SK-N-SH treated with all-trans-retinoic acid at 6 μM for 48 hours (cell line): Measurements from ENCODE around the gene FOXC1.

Experiments
- POU6F1 ChIP-seq: fragments of 250-450 bp; sonication (Bioruptor Pico); IDR thresholded peaks from 2 replicates; pipeline ENCODE4 v1.8.0; 2021; ENCODE audit warnings: low read depth, mild to moderate bottlenecking, moderate library complexity, borderline replicate concordance
- RARB ChIP-seq: fragments of 250-450 bp; sonication (Bioruptor Pico); IDR thresholded peaks from 2 replicates; pipeline ENCODE4 v1.8.0; 2021; ENCODE audit warnings: mild to moderate bottlenecking, moderate library complexity
- SNAI2 ChIP-seq: fragments of 250-450 bp; sonication (Bioruptor Pico); IDR thresholded peaks from 2 replicates; pipeline ENCODE4 v1.5.0; 2020; ENCODE audit warnings: mild to moderate bottlenecking, moderate library complexity
- TSHZ2 ChIP-seq: fragments of 250-450 bp; sonication (Bioruptor Pico); IDR thresholded peaks from 2 replicates; pipeline ENCODE4 v1.5.0; 2020; ENCODE audit warnings: mild to moderate bottlenecking, moderate library complexity
- ZC3H10 ChIP-seq: fragments of 250-450 bp; sonication (Bioruptor Pico); IDR thresholded peaks from 2 replicates; pipeline ENCODE4 v1.5.1; 2021; ENCODE audit warnings: mild to moderate bottlenecking, moderate library complexity
- ZFP3 ChIP-seq: fragments of 250-450 bp; sonication (Bioruptor Pico); IDR thresholded peaks from 2 replicates; pipeline ENCODE4 v1.5.0; 2020; ENCODE audit warnings: mild to moderate bottlenecking, moderate library complexity
- ZFP30 ChIP-seq: fragments of 450-650 bp; formaldehyde crosslinking; IDR thresholded peaks from 2 replicates; pipeline ENCODE4 v1.5.0; 2022; ENCODE audit warnings: mild to moderate bottlenecking, moderate library complexity
- ZNF70 ChIP-seq: fragments of 450-650 bp; formaldehyde crosslinking; IDR thresholded peaks from 2 replicates; pipeline ENCODE4 v1.5.0; 2020; ENCODE audit warnings: mild to moderate bottlenecking, moderate library complexity
- TF ChIP-seq, protein P1 (sequence below): fragments of 250-450 bp; sonication (Bioruptor Pico); IDR thresholded peaks from 2 replicates; pipeline ENCODE4 v1.8.0; 2020; ENCODE audit warnings: mild to moderate bottlenecking, moderate library complexity, borderline replicate concordance

DNA sequence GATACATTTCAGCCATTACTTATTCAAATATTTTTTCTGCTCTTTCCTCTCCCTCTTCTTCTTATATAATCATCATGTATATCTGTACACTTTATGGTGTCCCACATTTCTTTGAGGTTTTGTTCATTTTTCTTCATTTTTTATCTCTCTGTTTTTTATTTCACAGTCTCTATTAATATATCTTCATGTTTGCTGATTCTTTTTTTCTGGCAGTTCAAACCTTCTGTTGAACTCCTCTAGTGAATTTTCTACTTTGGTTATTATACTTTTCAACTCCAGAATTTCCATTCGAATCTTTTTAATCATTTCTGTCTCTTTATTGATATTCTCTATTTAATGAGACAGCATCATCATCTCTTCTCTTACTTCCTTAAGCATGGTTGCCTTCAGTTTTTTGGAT is 38.9 kb upstream of the FOXC1 start:
- no peak for TF ChIP-seq ZC3H10
- TF ChIP-seq ZFP3 (CRISPR knock-in tag): no peak
- TF ChIP-seq TSHZ2 (CRISPR knock-in tag): no peak
- no peak for TF ChIP-seq RARB (CRISPR knock-in tag)
- TF ChIP-seq ZFP30 (CRISPR knock-in tag): no peak
- TF ChIP-seq ZNF70 (CRISPR knock-in tag): no peak
- TF ChIP-seq, protein P1, sequence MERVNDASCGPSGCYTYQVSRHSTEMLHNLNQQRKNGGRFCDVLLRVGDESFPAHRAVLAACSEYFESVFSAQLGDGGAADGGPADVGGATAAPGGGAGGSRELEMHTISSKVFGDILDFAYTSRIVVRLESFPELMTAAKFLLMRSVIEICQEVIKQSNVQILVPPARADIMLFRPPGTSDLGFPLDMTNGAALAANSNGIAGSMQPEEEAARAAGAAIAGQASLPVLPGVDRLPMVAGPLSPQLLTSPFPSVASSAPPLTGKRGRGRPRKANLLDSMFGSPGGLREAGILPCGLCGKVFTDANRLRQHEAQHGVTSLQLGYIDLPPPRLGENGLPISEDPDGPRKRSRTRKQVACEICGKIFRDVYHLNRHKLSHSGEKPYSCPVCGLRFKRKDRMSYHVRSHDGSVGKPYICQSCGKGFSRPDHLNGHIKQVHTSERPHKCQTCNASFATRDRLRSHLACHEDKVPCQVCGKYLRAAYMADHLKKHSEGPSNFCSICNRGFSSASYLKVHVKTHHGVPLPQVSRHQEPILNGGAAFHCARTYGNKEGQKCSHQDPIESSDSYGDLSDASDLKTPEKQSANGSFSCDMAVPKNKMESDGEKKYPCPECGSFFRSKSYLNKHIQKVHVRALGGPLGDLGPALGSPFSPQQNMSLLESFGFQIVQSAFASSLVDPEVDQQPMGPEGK (CRISPR knock-in tag): no peak
- no peak for TF ChIP-seq SNAI2 (CRISPR knock-in tag)
- no peak for TF ChIP-seq POU6F1 (CRISPR knock-in tag)
